ENCODE results near the gene CEP72.
A peak's percentile ranks its signal among the peaks of the same experiment; 100 is the strongest.

CEP72 gene

DNA sequence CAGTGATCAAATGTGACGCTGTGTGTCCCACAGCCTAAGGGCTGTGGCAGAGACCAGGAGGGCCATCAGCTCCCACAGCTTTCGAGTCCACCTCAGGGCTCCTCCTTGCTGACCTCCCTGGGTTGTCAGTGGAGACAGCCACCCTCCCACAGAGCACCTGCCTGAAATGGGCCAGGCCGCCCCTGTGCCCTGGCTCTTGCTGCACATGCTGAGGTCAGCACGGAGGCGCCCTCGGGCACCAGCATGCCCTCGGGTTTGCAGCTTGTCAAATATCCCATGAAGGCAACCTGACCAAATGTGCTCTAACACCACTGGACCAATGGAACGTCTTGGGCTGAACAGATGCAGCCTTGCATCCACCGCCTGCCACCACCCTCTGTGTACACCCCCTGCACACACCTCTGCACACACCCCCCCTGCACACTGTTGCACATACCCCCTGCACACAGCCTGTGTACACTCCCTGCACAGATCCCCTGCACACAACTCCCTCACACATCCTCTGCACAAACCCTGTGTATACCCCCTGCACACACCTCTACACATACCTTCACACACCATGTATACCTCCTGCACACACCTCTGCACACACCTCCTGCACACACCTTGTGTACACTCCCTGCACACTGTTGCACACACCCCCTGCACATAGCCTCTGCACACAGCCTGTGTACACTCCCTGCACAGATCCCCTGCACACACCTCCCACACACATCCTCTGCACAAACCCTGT lies 2.0 kb upstream of the CEP72 start:
- Histone ChIP-seq H3K9ac (ENCODE audit: low read depth, low read length) (no peak overlapping the region), H3K4me1 (ENCODE audit: control insufficient read depth, insufficient read depth, low read length) (peaks cover 9% of the 10 kb centered on the region), H3K27me3 (ENCODE audit: control insufficient read depth, insufficient read depth, low read length) (peaks cover 6% of the 10 kb centered on the region), H3K36me3 (ENCODE audit: insufficient read depth, low read length) (no peaks in the 10 kb centered on the region), H3K4me2 (ENCODE audit: low read length) (no peak overlapping the region), H3K9me3 (replicated peaks; ENCODE audit: low read length) (peaks cover under 1% of the 10 kb centered on the region), H3K4me3 (ENCODE audit: low read length) (no peak overlapping the region)

DNA sequence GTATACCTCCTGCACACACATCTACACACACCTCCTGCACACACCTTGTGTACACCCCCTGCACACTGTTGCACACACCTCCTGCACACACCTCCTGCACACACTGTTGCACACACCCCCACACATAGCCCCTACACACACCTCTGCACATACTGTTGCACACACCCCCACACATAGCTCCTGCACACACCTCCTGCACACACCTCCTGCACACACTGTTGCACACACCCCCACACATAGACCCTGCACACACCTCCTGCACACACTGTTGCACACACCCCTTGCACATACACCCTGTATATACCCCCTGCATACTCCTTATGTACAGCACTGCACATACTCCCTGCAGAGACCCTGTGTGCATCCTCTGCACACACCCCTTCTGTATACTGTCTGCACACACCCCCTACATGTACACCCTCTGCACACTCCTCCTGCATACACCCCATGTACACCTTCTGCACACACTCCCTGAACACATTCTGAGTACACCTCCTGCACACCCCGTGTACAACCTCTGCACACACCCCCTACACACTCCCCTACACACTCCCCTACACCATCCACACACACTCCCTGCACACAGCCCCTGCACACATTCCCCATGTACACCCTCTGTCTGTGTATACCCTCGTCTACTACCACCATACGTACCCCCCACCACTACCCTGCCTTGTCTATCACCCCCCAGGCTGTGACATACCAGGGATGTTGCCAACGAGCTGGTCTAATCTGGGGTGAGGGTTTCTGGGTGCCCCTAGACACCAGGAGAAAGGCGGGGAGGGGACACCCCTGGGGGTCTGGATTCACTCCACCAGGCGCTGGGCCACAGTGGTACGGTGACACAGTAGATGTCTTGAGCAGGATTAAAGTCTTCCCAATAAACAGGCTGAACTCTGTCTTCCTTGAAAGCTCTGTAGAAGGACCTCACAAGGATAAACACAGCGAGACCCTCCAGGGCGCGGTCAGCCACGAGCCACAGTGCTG lies 1.1 kb upstream of the CEP72 start:
- peak overlapping the region; percentile 89 for H3K4me3 ChIP-seq (ENCODE audit: low read length)
- peaks cover 2% of the 10 kb centered on the region for H3K9me3 ChIP-seq (replicated peaks; ENCODE audit: low read length)
- H3K4me1 ChIP-seq (ENCODE audit: control insufficient read depth, insufficient read depth, low read length), result peaks cover 9% of the 10 kb centered on the region
- peak overlapping the region; percentile 80 for H3K4me2 ChIP-seq (ENCODE audit: low read length)
- no peaks in the 10 kb centered on the region for H3K36me3 ChIP-seq (ENCODE audit: insufficient read depth, low read length)
- peaks cover 6% of the 10 kb centered on the region for H3K27me3 ChIP-seq (ENCODE audit: control insufficient read depth, insufficient read depth, low read length)
- peak overlapping the region; percentile 81 for H3K9ac ChIP-seq (ENCODE audit: low read depth, low read length)

DNA sequence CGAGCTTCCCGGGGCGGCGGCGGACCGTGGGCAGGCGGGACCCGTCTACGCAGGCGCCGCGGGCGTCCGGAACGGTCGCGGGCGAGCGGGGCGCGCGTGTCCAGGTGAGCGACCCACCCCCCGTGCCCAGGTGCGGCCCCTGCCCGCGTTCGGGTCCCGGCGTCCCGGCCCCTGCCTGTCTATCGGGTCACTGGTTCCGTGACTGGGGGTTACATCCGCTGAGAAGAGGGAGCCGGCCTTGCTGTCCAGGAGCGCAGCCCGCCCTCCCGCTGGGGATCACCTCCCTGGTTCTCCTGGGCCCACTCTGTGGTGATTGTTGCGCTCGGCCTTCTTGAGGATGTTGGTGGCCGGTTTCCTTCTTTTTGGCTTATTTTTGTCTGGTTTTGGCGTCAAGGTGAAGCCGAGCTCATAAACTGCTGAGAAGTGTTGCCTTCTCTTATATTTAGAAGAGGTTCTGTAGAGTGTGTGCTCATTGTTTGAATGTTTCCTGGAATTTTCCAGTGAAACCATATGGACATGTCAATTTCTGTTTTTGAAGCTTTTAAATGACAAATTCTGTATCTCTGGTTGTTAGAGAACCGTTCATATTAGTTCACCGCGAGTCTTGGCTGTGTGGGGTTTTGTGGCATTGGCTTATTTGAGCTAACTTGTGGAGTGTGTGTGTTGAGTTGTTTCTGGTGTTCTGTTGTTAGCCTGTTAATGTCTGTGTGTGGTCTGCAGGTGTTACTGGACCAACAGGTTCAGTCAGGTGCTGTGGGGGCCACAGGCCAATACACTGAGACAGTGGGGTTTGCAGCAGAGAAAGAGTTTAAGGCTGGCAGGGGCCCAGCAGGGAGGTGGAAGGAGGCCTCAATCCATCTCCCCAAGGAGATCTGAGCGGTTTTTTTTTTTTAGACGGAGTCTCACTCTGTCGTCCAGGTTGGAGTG lies 621 bp downstream of the CEP72 start:
- Histone ChIP-seq H3K9ac (ENCODE audit: low read depth, low read length) (peak overlapping the region; percentile 77), H3K4me3 (ENCODE audit: low read length) (peak overlapping the region; percentile 90), H3K36me3 (ENCODE audit: insufficient read depth, low read length) (no peaks in the 10 kb centered on the region), H3K27me3 (ENCODE audit: control insufficient read depth, insufficient read depth, low read length) (no peaks in the 10 kb centered on the region), H3K4me1 (ENCODE audit: control insufficient read depth, insufficient read depth, low read length) (peaks cover 9% of the 10 kb centered on the region), H3K4me2 (ENCODE audit: low read length) (peak overlapping the region; percentile 93), H3K9me3 (replicated peaks; ENCODE audit: low read length) (peaks cover 2% of the 10 kb centered on the region)

DNA sequence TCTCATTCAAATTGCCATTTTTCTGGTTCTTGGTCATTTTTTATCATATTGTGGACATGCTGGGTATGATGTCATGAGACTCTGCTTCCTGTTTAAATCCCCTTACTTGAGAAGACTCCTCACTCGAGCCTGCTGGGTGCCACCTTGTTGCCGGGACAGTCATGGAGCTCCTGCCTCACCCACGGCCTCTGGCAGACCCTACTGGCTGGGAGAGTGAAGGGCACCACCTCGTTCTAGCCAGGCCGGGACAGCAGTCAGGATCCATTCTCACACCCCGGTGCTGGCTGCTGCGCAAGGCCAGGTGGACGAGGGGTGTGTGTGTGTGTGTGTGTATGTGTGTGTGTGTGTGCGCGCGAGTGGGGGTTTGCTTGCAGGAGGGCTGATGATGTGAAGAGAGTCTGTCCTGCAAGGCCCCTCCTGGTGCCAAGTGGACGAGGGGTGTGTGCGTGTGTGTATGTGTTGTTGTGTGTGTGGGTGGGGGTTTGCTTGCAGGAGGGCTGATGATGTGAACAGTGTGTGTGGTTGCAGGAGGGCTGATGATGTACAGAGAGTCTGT lies 4.4 kb downstream of the CEP72 start:
- no peak overlapping the region for H3K4me2 ChIP-seq (ENCODE audit: low read length)
- H3K4me1 ChIP-seq (ENCODE audit: control insufficient read depth, insufficient read depth, low read length), result peaks cover 3% of the 10 kb centered on the region
- H3K4me3 ChIP-seq (ENCODE audit: low read length), result no peak overlapping the region
- H3K36me3 ChIP-seq (ENCODE audit: insufficient read depth, low read length), result peaks cover 17% of the 10 kb centered on the region
- H3K9ac ChIP-seq (ENCODE audit: low read depth, low read length), result no peak overlapping the region
- no peaks in the 10 kb centered on the region for H3K27me3 ChIP-seq (ENCODE audit: control insufficient read depth, insufficient read depth, low read length)
- peaks cover 2% of the 10 kb centered on the region for H3K9me3 ChIP-seq (replicated peaks; ENCODE audit: low read length)

DNA sequence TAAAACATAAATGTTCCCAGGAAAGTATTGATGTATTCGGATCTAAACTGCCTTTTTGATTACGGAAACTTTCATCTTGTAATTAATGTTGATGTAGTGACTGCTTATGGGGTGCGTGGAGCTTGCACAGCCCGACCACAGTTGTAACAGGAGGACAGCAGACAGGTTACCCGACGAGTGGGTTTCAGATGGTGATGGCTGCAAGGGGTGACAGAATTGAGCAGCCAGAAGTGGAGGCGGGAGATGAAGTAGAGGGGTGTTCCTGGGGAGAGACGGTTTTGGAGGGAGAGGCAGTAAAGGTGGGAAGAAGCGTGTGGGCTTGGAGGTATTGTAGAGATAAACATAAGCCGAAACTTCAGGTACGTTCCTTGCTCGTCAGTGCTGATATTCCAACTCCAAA lies 5.8 kb downstream of the CEP72 start:
- no peak overlapping the region for H3K9ac ChIP-seq (ENCODE audit: low read depth, low read length)
- H3K4me1 ChIP-seq (ENCODE audit: control insufficient read depth, insufficient read depth, low read length), result peaks cover 2% of the 10 kb centered on the region
- no peak overlapping the region for H3K4me3 ChIP-seq (ENCODE audit: low read length)
- no peak overlapping the region for H3K4me2 ChIP-seq (ENCODE audit: low read length)
- H3K27me3 ChIP-seq (ENCODE audit: control insufficient read depth, insufficient read depth, low read length), result no peaks in the 10 kb centered on the region
- H3K9me3 ChIP-seq (replicated peaks; ENCODE audit: low read length), result peaks cover 2% of the 10 kb centered on the region
- H3K36me3 ChIP-seq (ENCODE audit: insufficient read depth, low read length), result peaks cover 17% of the 10 kb centered on the region

DNA sequence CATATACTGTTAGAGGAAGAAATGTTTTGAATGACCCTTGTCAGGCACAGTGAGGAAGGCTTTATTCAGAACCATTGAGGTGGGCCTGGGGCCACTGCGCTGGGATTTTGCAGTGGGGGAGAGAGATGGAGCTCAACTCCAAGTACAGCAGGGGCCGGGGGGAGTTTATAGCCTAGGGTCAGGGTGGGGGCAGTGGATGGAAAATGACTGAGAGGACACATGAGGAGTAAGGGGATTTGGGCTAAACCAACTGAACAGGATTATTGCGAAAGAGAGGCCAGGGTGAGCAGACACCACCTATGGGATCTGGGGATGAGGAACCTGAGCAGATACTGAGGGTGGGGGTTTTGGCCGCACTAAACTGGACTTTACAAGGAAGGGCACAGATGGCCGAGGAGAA lies 6.3 kb downstream of the CEP72 start:
- no peak overlapping the region for H3K4me2 ChIP-seq (ENCODE audit: low read length)
- H3K4me3 ChIP-seq (ENCODE audit: low read length), result no peak overlapping the region
- H3K27me3 ChIP-seq (ENCODE audit: control insufficient read depth, insufficient read depth, low read length), result no peaks in the 10 kb centered on the region
- H3K36me3 ChIP-seq (ENCODE audit: insufficient read depth, low read length), result peaks cover 17% of the 10 kb centered on the region
- H3K4me1 ChIP-seq (ENCODE audit: control insufficient read depth, insufficient read depth, low read length), result peaks cover 2% of the 10 kb centered on the region
- no peak overlapping the region for H3K9ac ChIP-seq (ENCODE audit: low read depth, low read length)
- peaks cover 2% of the 10 kb centered on the region for H3K9me3 ChIP-seq (replicated peaks; ENCODE audit: low read length)

DNA sequence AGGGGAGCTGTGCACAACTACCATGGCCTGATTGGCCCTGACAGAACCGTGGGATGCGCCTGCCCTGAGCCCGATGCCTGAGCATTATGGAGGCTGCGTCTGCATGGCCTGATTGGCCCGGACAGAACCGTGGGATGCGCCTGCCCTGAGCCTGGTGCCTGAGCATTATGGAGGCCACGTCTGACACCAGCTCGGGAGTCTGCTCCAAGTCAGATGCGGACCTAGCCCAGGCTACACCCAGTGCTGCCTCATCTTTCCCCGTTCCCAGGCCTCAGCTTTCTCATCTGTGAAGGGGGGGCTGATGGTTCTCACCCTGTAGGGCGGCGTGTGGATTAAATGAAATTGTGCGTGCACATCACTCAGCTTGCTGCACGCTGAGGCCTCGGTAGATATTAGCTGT lies 7.3 kb downstream of the CEP72 start:
- H3K27me3 ChIP-seq (ENCODE audit: control insufficient read depth, insufficient read depth, low read length), result no peaks in the 10 kb centered on the region
- H3K4me3 ChIP-seq (ENCODE audit: low read length), result no peak overlapping the region
- H3K4me2 ChIP-seq (ENCODE audit: low read length), result no peak overlapping the region
- H3K9ac ChIP-seq (ENCODE audit: low read depth, low read length), result no peak overlapping the region
- H3K36me3 ChIP-seq (ENCODE audit: insufficient read depth, low read length), result peaks cover 17% of the 10 kb centered on the region
- H3K4me1 ChIP-seq (ENCODE audit: control insufficient read depth, insufficient read depth, low read length), result no peaks in the 10 kb centered on the region
- peaks cover 2% of the 10 kb centered on the region for H3K9me3 ChIP-seq (replicated peaks; ENCODE audit: low read length)

DNA sequence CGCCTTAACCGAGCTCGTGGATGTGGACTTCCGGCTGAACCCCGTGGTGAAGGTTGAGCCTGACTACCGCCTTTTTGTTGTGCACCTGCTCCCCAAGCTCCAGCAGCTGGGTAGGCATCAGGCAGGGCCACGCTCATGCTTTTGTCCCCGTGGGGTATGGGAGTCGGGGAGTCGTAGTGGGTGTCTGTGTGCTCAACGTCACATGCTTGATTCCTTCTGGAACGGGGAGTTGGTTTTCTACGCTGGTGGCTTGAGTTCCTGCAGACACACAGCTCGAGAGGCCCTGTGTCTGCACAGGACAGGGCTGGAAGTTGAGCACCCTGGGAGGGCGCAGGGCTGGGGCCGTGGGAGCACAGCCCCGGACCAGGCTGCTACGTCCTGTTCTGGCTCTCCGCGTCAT lies 8.0 kb downstream of the CEP72 start:
- H3K9me3 ChIP-seq (replicated peaks; ENCODE audit: low read length), result peaks cover 2% of the 10 kb centered on the region
- H3K4me2 ChIP-seq (ENCODE audit: low read length), result no peak overlapping the region
- H3K4me3 ChIP-seq (ENCODE audit: low read length), result no peak overlapping the region
- no peaks in the 10 kb centered on the region for H3K4me1 ChIP-seq (ENCODE audit: control insufficient read depth, insufficient read depth, low read length)
- peaks cover 17% of the 10 kb centered on the region for H3K36me3 ChIP-seq (ENCODE audit: insufficient read depth, low read length)
- no peaks in the 10 kb centered on the region for H3K27me3 ChIP-seq (ENCODE audit: control insufficient read depth, insufficient read depth, low read length)
- no peak overlapping the region for H3K9ac ChIP-seq (ENCODE audit: low read depth, low read length)

DNA sequence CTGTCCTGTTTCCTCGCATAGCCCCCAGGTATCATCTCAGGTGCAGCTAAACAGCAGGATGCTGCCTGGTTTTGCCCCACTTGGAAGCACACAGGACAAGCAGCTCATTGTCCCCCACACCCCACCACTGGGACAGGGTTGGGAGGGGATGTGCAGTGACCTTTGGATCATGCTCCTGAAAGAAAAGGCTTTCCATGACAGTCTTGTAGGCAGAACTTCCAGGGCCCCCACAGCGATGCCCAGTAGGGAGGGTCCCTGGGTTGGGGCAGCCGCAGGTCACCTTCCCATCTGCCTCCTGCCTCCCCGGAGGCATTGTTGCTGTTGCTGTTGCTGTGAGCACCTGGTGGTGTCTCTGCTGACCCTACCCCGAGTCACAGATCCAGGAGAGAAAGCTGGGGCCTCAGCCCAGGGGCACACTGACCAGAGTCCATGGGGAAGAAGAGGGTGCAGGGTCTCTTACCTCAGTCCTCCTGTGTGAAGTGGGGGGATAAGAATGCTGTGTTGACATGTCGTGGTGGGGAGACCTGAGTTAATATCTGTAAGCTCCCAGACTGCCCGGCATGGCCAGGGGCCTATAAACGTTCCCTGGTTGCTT lies 8.5 kb downstream of the CEP72 start:
- Histone ChIP-seq H3K9ac (ENCODE audit: low read depth, low read length) (no peak overlapping the region), H3K9me3 (replicated peaks; ENCODE audit: low read length) (no peaks in the 10 kb centered on the region), H3K27me3 (ENCODE audit: control insufficient read depth, insufficient read depth, low read length) (no peaks in the 10 kb centered on the region), H3K36me3 (ENCODE audit: insufficient read depth, low read length) (peaks cover 20% of the 10 kb centered on the region), H3K4me2 (ENCODE audit: low read length) (no peak overlapping the region), H3K4me1 (ENCODE audit: control insufficient read depth, insufficient read depth, low read length) (no peaks in the 10 kb centered on the region), H3K4me3 (ENCODE audit: low read length) (no peak overlapping the region)

DNA sequence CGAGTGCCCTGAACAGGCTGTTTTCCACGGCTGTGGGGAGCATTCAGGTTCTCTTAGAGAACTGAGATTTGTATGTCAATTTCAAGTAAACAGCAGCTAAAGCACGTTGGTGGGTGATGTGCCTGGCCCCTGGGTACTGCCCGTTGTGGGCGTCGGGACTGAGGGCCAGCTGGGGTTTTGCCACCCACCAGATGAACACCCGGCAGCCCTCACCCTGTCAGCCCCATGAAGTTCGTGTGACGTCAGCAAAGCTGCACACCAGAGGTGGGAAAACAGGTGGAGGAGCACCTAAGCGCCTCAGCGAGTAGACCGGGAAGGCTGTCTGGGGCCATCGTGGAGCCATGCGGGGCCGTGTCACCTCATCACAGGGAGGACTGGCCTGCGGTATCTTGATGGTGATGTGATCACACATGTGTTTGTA lies 9.2 kb downstream of the CEP72 start:
- peaks cover 24% of the 10 kb centered on the region for H3K36me3 ChIP-seq (ENCODE audit: insufficient read depth, low read length)
- H3K4me3 ChIP-seq (ENCODE audit: low read length), result no peak overlapping the region
- no peak overlapping the region for H3K4me2 ChIP-seq (ENCODE audit: low read length)
- no peak overlapping the region for H3K9ac ChIP-seq (ENCODE audit: low read depth, low read length)
- H3K4me1 ChIP-seq (ENCODE audit: control insufficient read depth, insufficient read depth, low read length), result no peaks in the 10 kb centered on the region
- H3K27me3 ChIP-seq (ENCODE audit: control insufficient read depth, insufficient read depth, low read length), result no peaks in the 10 kb centered on the region
- no peaks in the 10 kb centered on the region for H3K9me3 ChIP-seq (replicated peaks; ENCODE audit: low read length)
